ENCODE data around the gene MED16. TPM values are rescaled to one million over a fixed set of nuclear protein-coding genes. Genes with fewer than 3 reads are reported as not detected.

The MED16 gene
- total and polyA plus RNA-seq, 10 donors: 37.0 to 82.1 (median 52.7) TPM

- no peak overlapping the region for H3K27ac ChIP-seq
- H3K9me3 ChIP-seq: no peaks in the 10 kb centered on the region
- WGBS, 5 donors: 51 to 71% (median 62%) methylated on average over 23 to 33 of the region's 35 CpGs
- intact Hi-C loops (cut with DNase I; ENCODE audit: low total_unique reads): loop anchor here (10.0 kb wide), 1 partner anchor 124 kb away; the partner anchor contains the start of gene WDR18
- peak; percentile 76 for DNase-seq
- TF ChIP-seq POLR2A (IDR thresholded peaks at IDR 0.05): no peak
- peaks cover 0 to 5% (median 0%) of the 10 kb centered on the region in 6 donors for H3K36me3 ChIP-seq
- H3K27me3 ChIP-seq (replicated peaks in 1 of 7): peaks cover 0 to 58% (median 20%) of the 10 kb centered on the region in 7 donors
- H3K4me1 ChIP-seq: peaks cover 11 to 67% (median 48%) of the 10 kb centered on the region in 6 donors
- peak overlapping the region in 2 of 8 donors; percentile 37 to 66 for H3K4me3 ChIP-seq
These were observed 31.7 kb downstream of the MED16 start for GRCh38 chr19:861141-861755.

GRCh38 chr19:858868-859843 lies 33.8 kb downstream of the MED16 start, which contains the start of gene CFD:
Gene CFD, plus strand, starts transcription at chr19:859664. Its CDS starts 26 bp downstream, at chr19:859690.
- H3K36me3 ChIP-seq: no peaks in the 10 kb centered on the region
- H3K9me3 ChIP-seq: no peaks in the 10 kb centered on the region
- peak within 1 kb of the TSS in 7 of 8 donors; percentile 27 to 66 (median 42) for H3K4me3 ChIP-seq
- 23 to 32% (median 25%) methylated on average over 9 to 24 of the region's 24 CpGs for WGBS, 5 donors
- H3K27ac ChIP-seq: peak within 1 kb of the TSS in 5 of 8 donors; percentile 1 to 73 (median 60)
- peaks cover 0 to 77% (median 20%) of the 10 kb centered on the region in 7 donors for H3K27me3 ChIP-seq (replicated peaks in 1 of 7)
- peaks cover 11 to 64% (median 46%) of the 10 kb centered on the region in 6 donors for H3K4me1 ChIP-seq
- peak; percentile 91 for DNase-seq
- TF ChIP-seq CTCF (IDR thresholded peaks at IDR 0.05 in 8 of 11, conservative IDR thresholded peaks at IDR 0.05 in 3 of 11) (no peak), POLR2A (IDR thresholded peaks at IDR 0.05) (no peak), POLR2AphosphoS5 (IDR thresholded peaks at IDR 0.05) (peak; percentile 80 to 85 (median 81))
- intact Hi-C loops (cut with DNase I; ENCODE audit: low total_unique reads): loop anchor here (10.0 kb wide), 1 partner anchor 84 kb away; no protein-coding TSS in a partner anchor

- Histone ChIP-seq H3K27me3 (replicated peaks in 1 of 7) (peaks cover 0 to 78% (median 21%) of the 10 kb centered on the region in 7 donors), H3K4me1 (peaks cover 7 to 57% (median 38%) of the 10 kb centered on the region in 6 donors), H3K4me3 (no peak overlapping the region), H3K27ac (peak overlapping the region in 1 of 8 donors; percentile 73), H3K9me3 (no peaks in the 10 kb centered on the region), H3K36me3 (no peaks in the 10 kb centered on the region)
- intact Hi-C loops (cut with DNase I; ENCODE audit: low total_unique reads): loop anchor here (10.0 kb wide), 1 partner anchor 83 kb away; no protein-coding TSS in a partner anchor
- DNase-seq: no peak
- 76 to 81% (median 79%) methylated on average over 9 of the region's 9 CpGs for whole genome bisulfite sequencing, 5 donors
- TF ChIP-seq POLR2A (IDR thresholded peaks at IDR 0.05) (no peak), POLR2AphosphoS5 (IDR thresholded peaks at IDR 0.05) (no peak), CTCF (IDR thresholded peaks at IDR 0.05 in 8 of 11, conservative IDR thresholded peaks at IDR 0.05 in 3 of 11) (no peak)
These were observed 34.7 kb downstream of the MED16 start for GRCh38 chr19:858284-858683.

- intact Hi-C loops (cut with DNase I; ENCODE audit: low total_unique reads): loop anchor here (10.0 kb wide), 1 partner anchor 81 kb away; no protein-coding TSS in a partner anchor
- Histone ChIP-seq H3K27ac (no peak overlapping the region), H3K4me1 (peaks cover 0 to 59% (median 30%) of the 10 kb centered on the region in 6 donors), H3K36me3 (no peaks in the 10 kb centered on the region), H3K27me3 (replicated peaks in 1 of 7) (peaks cover 0 to 78% (median 37%) of the 10 kb centered on the region in 7 donors), H3K9me3 (no peaks in the 10 kb centered on the region), H3K4me3 (no peak overlapping the region)
- WGBS, 5 donors: 62 to 83% (median 76%) methylated on average over 9 to 40 of the region's 40 CpGs
- TF ChIP-seq POLR2A (IDR thresholded peaks at IDR 0.05) (no peak), POLR2AphosphoS5 (IDR thresholded peaks at IDR 0.05) (no peak), CTCF (IDR thresholded peaks at IDR 0.05 in 8 of 11, conservative IDR thresholded peaks at IDR 0.05 in 3 of 11) (no peak)
- DNase-seq: no peak
These were observed 37.3 kb downstream of the MED16 start for GRCh38 chr19:855566-856120.
